Sigmoid colon (tissue), 4 donors: ENCODE measurements around the gene INSL6.

Experiments
- POLR2AphosphoS5 ChIP-seq, 4 donors: sonication (generic); formaldehyde crosslinking; IDR thresholded peaks; one replicate each; pipeline ENCODE4 v1.6.1; 2017; ENCODE audit warnings: antibody characterized with exemption in 4 of 4
- TF ChIP-seq, protein P1 (sequence below), 4 experiments: fragments of 450-650 bp in 3 of 4; fragments of 200-600 bp in 1 of 4; IDR thresholded peaks; one replicate each; pipeline ENCODE4 v1.5.1; 2016 to 2019; ENCODE audit warnings: antibody characterized with exemption in 4 of 4, mild to moderate bottlenecking in 3 of 4, moderate library complexity in 2 of 4

DNA sequence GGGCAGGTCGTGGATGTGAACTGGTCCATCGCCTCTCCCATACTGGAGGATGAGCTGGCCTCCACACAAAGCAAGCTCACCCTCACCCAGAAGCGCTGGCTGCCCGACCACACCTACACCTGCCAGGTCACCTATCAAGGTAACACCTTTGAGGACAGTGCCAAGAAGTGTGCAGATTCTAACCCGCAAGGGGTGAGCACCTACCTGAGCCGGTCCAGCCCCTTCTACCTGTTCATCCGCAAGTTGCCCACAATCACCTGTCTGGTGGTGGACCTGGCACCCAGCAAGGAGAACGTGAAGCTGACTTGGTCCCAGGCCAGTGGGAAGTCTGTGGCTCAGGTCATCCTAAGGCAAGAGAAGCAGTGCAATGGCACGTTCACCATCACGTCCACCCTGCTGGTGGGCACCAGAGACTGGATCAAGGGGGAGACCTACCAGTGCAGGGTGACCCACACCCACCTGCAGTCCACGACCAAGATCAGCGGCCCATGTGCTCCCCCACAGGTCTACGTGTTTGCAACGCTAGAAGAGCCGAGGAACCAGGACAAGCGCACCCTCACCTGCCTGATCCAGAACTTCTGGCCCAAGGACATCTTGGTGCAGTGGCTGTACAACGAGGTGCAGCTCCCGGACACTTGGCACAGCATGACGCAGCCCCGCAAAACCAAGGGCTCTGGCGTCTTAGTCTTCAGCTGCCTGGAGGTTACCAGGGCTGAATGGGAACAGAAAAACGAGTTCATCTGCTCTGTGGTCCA lies 71.3 kb downstream of the INSL6 start:
- no peak for TF ChIP-seq POLR2AphosphoS5 (IDR thresholded peaks at IDR 0.05)
- TF ChIP-seq, protein P1, sequence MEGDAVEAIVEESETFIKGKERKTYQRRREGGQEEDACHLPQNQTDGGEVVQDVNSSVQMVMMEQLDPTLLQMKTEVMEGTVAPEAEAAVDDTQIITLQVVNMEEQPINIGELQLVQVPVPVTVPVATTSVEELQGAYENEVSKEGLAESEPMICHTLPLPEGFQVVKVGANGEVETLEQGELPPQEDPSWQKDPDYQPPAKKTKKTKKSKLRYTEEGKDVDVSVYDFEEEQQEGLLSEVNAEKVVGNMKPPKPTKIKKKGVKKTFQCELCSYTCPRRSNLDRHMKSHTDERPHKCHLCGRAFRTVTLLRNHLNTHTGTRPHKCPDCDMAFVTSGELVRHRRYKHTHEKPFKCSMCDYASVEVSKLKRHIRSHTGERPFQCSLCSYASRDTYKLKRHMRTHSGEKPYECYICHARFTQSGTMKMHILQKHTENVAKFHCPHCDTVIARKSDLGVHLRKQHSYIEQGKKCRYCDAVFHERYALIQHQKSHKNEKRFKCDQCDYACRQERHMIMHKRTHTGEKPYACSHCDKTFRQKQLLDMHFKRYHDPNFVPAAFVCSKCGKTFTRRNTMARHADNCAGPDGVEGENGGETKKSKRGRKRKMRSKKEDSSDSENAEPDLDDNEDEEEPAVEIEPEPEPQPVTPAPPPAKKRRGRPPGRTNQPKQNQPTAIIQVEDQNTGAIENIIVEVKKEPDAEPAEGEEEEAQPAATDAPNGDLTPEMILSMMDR (IDR thresholded peaks at IDR 0.05), result no peak
